HFFc6 (cell line): ENCODE results near the gene APRT. TPM values are rescaled to one million over a fixed set of nuclear protein-coding genes. Genes with fewer than 3 reads are reported as not detected.

Experiments
- DNase-seq: peaks from one replicate; pipeline ENCODE4 v3.0.0-alpha.2; 2018
- H3K27ac Mint-ChIP-seq: 2 replicates; pipeline ENCODE4 v1.8.0; 2020; ENCODE audit warnings: mild to moderate bottlenecking, mixed read lengths
- H3K27me3 Mint-ChIP-seq: 2 replicates; pipeline ENCODE4 v1.8.0; 2021; ENCODE audit warnings: mild to moderate bottlenecking, moderate library complexity, mixed read lengths; ENCODE audit not compliant: insufficient read depth
- H3K36me3 Mint-ChIP-seq: 2 replicates; pipeline ENCODE4 v1.8.0; 2021; ENCODE audit warnings: low read depth, mixed read lengths
- H3K4me1 Mint-ChIP-seq: 2 replicates; pipeline ENCODE4 v1.8.0; 2020; ENCODE audit warnings: low read depth, mixed read lengths
- H3K4me3 Mint-ChIP-seq: 2 replicates; pipeline ENCODE4 v1.8.0; 2020; ENCODE audit warnings: mild to moderate bottlenecking, moderate library complexity, mixed read lengths
- H3K9me3 Mint-ChIP-seq: 2 replicates; pipeline ENCODE4 v1.8.0; 2020; ENCODE audit warnings: mild to moderate bottlenecking, mixed read lengths
- CTCF ChIP-seq: fragments of 200-600 bp; sonication (generic); IDR thresholded peaks from 2 replicates; pipeline ENCODE4 v1.5.0; 2021; ENCODE audit warnings: antibody characterized with exemption, mild to moderate bottlenecking
- total RNA-seq, 6 experiments: library from RNA; stranded (reverse); fragmentation: NEBNext Ultra II Directional; extraction: Animal tissue kit (Norgen Biotek cat#: 25700); gene quantifications; 2 replicates in 1 of 6; 3 replicates in 5 of 6; pipeline ENCODE4 v1.2.3, GENCODE V29; 2021

The APRT gene
- total RNA-seq, 6 experiments from 2014 or later = 123 to 163 (median 130) TPM

DNA sequence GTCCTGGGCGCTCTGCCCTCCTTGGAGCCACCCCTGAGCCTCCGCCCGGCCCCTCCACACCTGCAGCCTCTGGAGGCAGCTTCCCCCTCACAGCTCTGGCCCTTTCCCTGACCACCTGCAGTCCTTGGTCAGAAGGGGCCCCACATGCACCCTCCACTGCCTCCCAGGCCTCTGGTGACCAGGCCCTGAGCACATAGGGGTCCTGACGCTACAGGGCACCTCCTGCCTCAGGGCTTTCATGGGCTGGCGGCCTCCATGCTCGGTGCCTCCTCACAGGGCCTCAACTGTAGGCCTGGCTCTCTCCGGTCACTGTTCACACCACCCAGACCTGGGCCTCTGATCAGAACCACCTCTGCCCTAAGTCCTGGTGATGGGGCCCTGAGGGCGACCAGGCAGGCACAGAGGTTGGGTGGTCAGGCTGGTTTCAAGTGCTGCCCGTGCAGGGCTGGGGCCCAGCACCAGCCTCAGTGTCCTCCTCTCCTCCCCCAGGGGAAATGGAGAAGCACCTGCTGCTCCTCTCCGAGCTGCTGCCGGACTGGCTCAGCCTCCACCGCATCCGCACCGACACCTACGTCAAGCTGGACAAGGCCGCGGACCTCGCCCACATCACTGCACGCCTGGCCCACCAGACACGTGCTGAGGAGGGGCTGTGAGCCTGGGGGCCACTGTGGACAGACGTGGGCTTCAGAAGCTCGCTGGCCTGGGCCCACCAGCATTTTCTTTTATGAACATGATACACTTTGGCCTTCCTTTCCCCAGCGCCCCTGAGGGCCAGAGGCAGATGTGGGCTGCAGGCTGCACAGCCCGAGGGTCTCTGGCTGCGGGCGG lies 3.9 kb downstream of the APRT start:
- no peak overlapping the region for H3K4me3 Mint-ChIP-seq
- no peak for TF ChIP-seq CTCF
- no peaks in the 10 kb centered on the region; the same call in 1 of the 2 replicates for H3K36me3 Mint-ChIP-seq
- H3K27ac Mint-ChIP-seq = no peak overlapping the region
- peaks cover 5% of the 10 kb centered on the region for H3K27me3 Mint-ChIP-seq
- no peaks in the 10 kb centered on the region for H3K9me3 Mint-ChIP-seq
- H3K4me1 Mint-ChIP-seq = peaks cover 20% of the 10 kb centered on the region
- no peak for DNase-seq

GRCh38 chr16:88807142-88807625 lies 4.5 kb downstream of the APRT start:
- no peak for DNase-seq
- H3K36me3 Mint-ChIP-seq = no peaks in the 10 kb centered on the region; the same call in 1 of the 2 replicates
- peaks cover 6% of the 10 kb centered on the region for H3K27me3 Mint-ChIP-seq
- no peak overlapping the region for H3K27ac Mint-ChIP-seq
- no peak for TF ChIP-seq CTCF
- no peaks in the 10 kb centered on the region for H3K9me3 Mint-ChIP-seq
- H3K4me3 Mint-ChIP-seq = no peak overlapping the region
- peaks cover 20% of the 10 kb centered on the region for H3K4me1 Mint-ChIP-seq

DNA sequence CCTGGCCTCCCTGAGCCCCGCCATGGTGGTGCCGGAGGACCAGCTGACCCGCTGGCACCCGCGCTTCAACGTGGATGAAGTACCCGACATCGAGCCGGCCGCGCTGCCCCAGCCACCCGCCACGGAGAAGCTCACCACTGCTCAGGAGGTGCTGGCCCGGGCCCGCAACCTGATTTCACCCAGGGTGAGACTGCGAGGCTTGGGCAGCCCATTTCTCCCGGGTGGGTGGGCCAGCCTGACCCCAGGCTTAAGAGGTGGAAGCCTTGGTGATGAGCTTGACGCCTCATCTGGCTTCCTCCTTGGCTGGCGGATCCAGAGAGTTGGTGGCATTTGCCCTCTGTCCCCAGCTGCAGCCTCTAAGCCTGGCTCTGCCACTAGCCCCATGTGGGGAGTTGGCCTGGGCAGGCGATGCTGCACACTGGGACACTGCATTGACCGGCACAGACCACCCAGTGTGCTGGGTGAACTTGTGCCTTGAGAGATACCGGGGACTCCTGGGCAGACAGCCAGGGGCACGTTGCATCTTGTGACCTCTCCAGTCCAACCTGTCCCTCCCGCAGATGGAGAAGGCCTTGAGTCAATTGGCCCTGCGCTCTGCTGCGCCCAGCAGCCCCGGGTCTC lies 5.1 kb downstream of the APRT start:
- no peak for TF ChIP-seq CTCF
- DNase-seq = no peak
- Mint-ChIP-seq H3K4me1 (peaks cover 20% of the 10 kb centered on the region), H3K4me3 (no peak overlapping the region), H3K27ac (no peak overlapping the region), H3K36me3 (no peaks in the 10 kb centered on the region; the same call in 1 of the 2 replicates), H3K9me3 (no peaks in the 10 kb centered on the region), H3K27me3 (peaks cover 6% of the 10 kb centered on the region)

- Mint-ChIP-seq H3K36me3 (no peaks in the 10 kb centered on the region; the same call in 1 of the 2 replicates), H3K9me3 (no peaks in the 10 kb centered on the region), H3K4me3 (no peak overlapping the region), H3K27ac (no peak overlapping the region), H3K4me1 (peaks cover 19% of the 10 kb centered on the region), H3K27me3 (peaks cover 4% of the 10 kb centered on the region)
- TF ChIP-seq CTCF = no peak
- no peak for DNase-seq
Measured at GRCh38 chr16:88805887-88806393, 5.8 kb downstream of the APRT start.

GRCh38 chr16:88805340-88805715 lies 6.4 kb downstream of the APRT start:
- Mint-ChIP-seq H3K36me3 (no peaks in the 10 kb centered on the region; the same call in 1 of the 2 replicates), H3K9me3 (no peaks in the 10 kb centered on the region), H3K27ac (no peak overlapping the region), H3K4me1 (peaks cover 15% of the 10 kb centered on the region), H3K27me3 (peaks cover 4% of the 10 kb centered on the region; the same call in 1 of the 2 replicates), H3K4me3 (no peak overlapping the region)
- TF ChIP-seq CTCF = no peak
- no peak for DNase-seq
